GM19324 (cell line): ENCODE measurements around the gene RAB38.

Source experiments
- ATAC-seq: cut with Tn5 transposase; IDR thresholded peaks from one replicate; pipeline ENCODE4 v1.9.1; 2021; ENCODE audit warnings: mild to moderate bottlenecking, moderate library complexity; ENCODE audit not compliant: unreplicated experiment, low FRiP score

Gene RAB38

DNA sequence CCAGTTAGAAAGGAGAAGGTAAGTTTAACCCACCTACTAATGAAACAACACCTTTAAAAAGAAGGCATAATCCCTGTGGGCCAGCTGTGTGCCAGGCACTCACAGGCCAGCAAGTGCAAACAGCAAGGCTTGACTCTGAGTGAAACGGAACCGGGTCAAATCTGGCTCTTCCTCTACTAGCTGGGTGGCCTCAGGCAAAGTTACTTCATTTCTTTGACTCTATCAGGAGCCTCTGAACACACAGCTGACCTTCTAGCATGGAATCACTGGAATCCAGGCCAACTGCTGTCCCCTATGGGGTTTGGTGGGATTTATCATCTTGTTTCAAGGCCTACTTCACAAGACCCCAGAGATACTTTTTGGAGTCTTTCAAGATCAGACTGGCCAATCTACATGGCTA is 3.3 kb downstream of the RAB38 start:
- no peak for ATAC-seq

DNA sequence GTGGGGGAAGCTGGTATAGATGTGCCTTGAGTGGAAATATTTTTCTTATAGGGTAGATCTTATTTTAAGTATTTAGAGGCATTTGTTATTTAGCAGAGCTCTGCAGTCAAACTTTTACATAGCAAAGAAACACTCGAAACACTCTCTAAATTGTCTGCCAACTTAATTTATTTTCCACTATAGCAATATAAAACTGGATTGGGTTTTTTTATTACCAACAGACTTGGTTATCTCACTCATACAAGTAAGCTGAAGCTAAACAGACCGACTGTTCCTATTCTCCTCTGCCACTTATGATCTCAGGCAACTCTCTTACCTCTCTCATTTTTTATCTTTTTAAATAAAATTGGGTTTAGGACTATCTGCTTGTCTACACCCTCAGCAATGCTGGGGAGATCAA is 4.6 kb downstream of the RAB38 start:
- no peak for ATAC-seq

DNA sequence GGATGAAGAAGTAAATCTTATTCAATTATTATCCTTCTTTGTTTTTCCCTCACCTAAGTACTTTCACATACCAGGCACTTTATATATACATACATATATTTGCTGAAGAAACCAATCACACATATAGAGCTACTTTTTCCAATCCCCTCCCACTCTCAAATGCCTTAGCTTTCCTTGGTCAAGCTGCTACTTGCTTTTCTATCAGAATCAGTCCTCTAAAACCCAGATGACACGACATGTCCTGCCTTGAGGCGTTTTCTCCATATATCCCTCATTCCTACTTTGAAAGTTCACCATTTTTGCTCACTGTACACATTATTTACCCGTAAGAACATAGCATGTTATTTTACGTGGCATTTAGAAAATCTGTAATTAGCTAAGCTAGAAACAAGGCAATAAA is 5.4 kb downstream of the RAB38 start:
- no peak for ATAC-seq

DNA sequence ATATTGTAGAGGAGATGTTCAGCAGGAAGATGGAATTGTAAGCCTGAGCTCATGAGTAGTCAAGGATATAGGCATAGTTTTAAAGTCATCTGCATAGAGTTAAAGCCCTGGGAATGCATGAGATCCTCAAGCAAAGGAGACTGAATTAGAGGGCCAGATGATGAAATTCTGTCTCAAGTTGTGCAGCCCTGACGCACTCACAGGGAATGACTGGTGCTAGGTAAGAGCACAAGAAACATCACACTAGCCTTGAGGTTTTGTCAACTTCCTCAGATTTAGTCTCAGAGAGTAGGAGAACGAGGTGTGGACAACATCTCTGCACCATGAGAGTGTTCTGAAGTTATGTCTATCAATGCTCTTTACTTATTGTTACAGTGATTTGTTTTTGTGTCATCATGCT is 5.8 kb downstream of the RAB38 start:
- no peak for ATAC-seq

DNA sequence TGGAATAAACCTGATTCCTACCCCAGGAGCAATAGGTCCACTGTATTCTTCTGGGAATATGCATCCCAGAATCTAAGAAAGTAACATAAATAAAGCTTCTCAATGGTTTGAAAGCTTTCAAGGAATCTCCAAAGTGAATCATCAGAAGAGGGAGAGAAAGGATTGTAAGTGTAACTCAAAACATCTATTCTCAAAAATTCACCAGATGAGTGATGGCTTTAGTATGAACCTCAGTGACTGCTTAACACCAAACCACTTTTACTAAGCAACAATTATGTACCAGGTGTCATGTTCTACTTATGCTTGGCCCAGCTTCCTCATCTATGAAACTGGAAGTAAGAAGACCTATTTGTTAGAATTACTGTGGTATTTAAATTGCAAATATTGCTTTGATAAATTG is 7.4 kb downstream of the RAB38 start:
- ATAC-seq: no peak

DNA sequence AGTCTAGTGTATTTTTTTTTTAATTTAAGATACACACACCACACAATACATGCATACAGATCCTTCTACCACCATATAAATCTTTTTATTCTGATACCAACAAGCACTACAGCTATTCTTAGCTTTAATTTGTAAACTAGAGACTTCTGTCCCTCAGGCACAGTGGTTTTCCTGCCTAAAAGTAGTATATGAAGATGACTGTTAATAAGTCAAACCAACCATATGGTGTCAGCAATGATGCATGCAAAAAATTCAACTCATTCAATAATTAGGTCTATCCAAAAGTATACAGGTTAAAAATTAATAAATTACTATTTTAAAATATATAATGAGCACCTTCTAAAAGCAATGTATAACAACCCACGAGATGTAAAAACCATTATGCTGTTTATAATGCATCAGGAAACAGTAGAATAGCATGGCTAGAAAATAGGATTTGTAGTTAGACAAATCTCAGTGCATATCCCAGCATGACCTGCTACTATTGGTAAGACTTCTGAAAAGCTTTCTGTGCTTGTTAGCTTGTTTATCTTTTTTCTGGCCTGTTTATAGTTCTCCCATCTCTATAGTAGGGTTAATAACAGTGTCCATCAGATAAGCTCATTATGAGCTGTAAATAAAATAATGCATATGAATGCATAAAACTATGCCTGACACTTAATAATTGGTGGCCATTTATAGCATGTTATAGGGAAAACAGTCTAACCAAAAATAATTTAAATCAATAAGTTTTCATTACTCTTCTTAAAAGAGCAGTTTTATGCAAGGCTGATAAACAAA is 10.2 kb downstream of the RAB38 start:
- no peak for ATAC-seq

DNA sequence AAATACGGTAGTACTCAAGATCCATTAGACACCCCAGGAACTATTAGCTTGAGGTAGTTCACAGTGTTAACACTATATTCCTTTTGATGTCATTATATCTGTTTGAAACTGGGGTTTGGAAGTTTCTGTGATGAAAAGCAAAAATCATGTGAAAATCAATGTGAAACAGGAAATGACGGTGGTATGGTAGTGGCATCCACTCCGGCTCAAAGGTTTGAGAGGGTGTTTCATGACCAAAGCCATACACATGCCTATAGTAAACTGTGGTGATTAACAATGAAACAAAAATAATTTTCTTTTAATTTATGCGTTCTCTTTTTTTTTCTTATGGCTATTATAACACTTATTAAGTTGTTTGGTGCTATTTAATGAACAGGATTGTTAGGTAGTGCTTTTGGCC is 10.9 kb downstream of the RAB38 start:
- ATAC-seq: no peak

DNA sequence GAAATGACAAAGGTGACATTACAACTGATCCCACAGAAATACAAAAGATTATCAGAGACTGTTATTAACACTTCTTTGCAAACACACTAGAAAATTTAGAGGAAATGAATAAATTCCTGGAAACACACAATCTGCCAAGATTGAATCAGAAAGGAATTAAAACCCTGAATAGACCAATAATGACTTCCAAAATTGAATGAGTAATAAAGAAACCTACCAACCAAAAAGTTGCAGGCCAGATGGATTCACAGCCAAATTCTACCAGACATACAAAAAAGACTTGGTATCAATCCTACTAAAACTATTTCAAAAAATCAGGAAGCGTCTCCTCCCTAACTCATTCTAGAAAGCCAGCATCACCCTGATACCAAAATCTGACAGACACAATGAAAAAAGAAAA is 17.2 kb downstream of the RAB38 start:
- ATAC-seq: no peak

DNA sequence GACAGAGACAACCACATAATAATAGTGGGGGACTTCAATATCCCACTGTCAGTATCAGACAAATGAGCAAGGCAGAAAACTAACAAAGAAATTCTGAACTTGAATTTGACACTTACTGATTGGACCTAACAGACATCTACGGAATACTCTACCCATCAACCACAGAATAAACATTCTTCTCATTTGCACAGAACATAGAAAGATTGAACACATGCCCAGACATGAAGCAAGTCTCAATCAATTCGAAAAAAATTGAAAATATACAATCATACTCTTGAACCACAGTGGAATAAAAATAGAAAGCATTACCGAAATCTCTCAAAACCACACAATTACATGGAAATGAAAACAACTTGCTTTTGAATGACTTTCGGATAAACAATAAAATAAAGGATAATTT is 17.9 kb downstream of the RAB38 start:
- ATAC-seq: no peak

DNA sequence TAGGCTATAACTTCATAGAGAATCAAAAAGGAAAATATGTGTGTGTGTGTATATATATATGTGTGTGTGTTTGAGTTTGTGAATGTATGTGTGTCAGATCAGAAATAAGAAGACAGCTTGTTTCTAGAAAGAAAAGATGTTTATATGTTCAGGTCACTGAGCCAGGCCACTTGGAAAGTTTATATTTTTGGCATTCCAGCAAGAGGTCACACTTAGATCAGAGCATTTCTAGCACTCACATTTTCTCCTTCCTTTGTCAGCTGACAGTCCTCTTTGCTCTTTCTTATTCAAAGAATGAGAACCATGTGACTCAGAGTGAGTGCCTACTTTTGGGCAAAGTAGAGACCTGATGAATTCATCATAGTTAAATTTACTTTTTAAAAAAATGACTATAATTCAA is 22.9 kb downstream of the RAB38 start:
- ATAC-seq: no peak

DNA sequence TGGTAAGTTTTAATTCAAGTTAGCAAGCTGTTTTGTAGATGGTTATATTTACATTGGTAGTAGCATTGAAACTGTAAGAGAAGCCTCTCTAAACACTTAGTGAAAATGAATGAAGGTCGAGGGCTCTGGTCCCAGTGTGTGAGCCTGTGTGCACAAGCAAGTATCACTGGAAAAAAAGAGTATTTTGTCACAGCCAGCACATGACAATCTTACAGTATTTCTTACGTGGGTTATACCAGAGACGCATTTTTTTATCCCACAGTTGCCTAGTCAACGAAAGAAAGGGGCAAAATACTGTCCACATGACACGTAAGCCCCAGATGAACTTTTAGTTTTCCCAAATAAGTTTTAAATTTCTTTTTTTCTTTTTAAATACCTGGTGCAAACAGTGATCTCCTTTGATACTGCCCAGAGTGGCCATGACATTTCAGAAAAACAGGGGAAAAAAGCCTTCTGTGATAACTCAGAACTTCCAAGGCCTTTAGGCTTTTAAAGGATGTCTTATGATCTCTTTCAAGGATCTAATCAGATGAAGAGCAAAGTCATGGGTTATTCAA is 23.5 kb downstream of the RAB38 start:
- ATAC-seq: no peak

DNA sequence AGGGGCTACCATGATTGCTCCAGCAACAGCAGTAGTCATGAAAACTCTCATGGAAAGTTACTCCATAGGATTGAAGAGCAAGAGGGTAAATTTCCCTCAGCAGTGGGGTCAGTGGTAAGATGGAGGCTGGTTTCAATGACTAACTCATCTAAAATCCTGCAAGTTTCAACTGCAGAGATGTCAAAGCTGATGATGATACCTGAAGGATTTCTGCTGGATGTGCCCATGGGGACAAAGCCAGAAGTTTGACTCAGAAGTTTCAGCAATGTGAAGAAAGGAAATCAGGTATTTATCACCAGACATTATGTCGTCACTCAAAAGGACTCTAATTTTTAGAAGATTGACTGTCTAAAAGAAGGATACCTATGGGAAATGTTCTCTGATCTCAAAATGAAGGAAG is 29.1 kb downstream of the RAB38 start:
- ATAC-seq: no peak

DNA sequence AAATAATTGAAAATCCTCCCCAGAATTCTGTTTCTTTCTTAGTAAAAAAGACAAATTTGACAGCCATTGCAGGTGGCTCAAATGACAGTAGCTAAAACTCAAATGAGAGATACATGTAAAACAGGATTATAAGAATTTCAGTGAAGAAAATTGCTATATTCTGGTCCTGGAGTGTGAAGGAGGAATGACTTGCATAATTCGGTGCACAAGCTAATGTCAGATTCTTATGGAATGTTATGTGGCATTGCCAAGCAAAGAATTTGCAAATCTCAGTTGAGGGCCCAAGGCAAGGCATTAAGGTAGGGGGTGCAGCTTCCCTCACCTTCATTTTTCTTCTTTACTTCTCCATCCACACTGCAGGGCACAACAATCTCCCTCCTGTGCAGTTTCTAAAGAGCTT is 35.4 kb downstream of the RAB38 start:
- no peak for ATAC-seq

DNA sequence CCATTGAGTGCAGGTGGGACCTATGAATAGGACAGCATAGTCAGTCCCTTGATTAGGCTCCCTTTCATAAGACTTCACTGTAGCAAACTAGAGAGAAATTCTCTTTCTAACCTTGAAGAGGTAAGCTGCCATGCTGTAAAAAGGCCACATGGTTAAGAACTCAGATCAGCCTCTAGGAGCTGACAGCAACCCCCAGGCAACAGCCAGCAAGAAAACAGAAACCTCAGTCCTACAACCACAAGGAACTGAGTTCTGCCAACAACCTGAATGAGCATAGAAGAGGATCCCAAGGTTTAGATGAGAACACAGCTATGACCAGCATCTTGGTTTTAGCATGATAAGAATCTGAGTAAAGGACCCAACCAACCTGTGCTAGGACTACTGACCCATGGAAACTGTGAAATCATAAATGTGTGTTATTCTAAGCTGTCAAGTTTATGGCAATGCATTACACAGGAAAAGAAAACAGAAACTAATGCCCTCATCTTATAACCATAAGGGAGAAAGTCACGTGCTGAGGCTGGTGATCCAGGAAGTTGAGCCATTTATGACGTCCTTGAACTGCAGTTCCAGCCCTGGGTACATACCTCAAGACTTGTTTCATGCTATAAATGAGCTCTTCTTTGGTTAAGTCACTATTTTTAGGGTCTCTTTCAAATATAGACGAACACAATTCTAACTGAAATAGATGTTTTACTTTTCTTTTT is 43.3 kb downstream of the RAB38 start:
- no peak for ATAC-seq

DNA sequence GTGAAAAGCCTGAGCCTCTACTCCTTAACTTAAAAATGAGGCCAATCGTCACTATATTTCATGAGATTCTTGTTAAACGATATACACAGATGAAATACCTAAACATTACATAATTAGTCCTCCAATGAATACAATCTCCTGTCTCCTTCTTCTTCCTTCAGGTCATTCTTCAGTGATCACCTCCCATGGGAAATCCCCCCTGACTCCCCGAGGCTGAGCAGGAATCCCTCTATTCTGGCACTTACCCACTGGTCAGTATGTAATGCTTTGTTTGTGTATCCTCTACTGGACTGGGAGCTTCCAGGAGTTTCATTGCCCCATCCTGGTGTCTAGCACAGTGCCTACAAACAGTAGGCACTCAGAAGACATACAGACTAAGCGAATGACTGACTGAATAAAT is 52.3 kb downstream of the RAB38 start:
- no peak for ATAC-seq

DNA sequence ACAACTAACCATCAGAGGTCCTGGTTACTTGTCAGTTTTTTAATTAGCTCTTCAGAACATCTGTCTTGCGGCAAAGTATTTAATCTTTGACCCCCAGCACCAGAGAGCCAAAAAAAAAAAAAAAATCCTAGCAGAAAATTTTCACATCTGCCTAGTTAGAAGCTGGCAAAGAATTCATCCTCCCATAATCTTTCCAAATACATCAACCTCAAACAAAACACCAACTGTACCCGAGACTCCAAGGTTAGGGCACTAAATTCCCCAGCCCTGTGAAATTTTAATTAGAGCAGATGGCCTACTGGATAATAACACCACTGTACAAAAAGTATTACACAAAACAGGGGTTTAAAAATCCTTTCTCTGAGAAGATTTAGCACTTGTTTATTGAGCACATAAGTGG is 55.7 kb downstream of the RAB38 start:
- ATAC-seq: no peak

DNA sequence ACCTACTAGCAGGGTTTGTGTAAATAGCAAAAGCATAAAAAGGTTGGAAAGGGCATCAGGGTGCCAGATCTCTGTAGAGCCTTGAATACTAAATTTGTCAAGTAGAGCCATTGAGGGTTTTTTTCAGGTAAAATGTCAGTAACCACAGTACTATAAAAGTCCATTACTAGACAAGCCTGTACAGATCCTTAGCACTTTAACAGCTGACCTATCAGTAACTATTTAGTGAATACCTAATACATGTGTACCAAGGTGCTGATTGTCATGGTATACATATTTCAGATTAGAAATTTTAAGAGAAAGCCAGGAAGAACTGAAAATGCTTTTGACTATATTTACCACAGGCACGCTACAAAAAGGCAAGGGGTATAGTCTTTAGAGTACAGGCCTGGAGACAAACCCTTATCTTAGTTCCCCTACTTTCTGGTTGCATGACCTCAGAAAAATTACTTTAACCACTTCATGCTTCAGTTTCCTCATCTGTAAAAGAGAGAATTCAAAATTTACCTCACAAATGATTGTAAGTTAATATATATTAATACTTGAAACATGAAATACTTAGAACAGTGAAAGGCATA is 57.9 kb downstream of the RAB38 start:
- no peak for ATAC-seq

DNA sequence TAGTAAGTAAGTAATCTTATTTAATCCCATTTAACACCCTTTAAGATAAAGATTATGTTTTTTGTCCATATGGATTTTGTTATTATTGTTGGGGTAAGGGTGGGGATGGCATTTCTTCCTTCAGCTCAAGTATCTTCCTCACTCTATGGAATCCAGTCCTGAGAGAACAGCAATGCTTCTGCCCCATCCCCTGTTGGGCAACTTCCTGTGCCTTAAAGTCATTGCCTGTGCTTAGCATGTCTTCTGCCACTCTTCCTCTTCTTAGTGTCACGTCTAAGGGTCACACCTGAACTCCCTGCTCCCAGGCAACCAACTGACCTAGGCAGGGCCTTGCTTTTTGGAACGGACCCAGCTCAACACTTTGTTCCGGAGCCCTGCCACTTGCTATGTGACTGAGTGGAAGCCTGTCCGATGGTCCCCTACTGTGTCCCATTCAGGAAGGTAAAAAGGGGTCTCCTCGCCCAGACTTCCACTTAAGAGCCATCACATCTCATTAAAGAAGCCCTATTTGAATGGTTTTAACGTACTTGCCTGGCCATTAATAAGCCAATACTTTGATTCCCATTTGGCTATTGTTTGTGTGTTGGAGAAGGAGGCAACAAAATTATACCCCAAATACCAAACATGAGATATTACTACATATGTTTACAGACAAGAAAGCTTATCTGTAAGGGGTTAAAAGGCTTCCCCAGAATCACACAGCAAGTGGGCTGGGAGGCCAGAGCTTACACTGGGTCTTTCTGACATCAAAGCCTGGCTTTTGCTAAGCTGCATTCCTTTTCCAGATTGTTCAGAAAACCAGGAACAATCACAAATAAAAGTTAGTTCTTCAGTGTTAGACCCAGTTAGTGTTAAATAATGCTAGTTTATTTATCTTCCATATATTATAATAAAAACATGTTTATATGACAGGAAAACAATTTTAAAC is 59.2 kb downstream of the RAB38 start:
- ATAC-seq: no peak

DNA sequence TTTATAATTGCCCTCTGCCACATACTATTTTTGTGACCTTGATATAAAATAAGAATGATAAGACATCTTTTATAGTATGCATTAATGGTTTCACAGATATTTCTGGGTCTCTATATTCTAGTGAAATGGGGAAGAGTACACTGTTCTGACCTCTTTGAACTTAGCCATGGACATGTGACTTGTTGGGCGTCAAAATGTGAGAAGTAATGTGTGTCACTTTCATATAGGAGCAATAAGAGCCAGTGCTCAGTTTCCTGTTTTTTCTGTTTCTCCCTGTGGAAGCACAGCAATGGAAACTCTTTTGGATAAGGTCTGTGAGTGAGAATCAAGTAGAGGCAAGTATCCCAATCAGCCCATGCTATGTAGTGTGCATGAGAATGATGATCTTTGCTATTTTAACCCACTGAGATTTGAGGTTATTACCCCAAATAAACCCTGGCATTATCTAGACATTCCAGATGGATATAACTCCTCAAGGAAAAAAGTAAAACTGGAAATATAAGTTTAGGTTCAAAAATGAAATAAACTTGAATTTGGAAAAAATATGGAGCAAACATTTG is 60.7 kb downstream of the RAB38 start:
- no peak for ATAC-seq

DNA sequence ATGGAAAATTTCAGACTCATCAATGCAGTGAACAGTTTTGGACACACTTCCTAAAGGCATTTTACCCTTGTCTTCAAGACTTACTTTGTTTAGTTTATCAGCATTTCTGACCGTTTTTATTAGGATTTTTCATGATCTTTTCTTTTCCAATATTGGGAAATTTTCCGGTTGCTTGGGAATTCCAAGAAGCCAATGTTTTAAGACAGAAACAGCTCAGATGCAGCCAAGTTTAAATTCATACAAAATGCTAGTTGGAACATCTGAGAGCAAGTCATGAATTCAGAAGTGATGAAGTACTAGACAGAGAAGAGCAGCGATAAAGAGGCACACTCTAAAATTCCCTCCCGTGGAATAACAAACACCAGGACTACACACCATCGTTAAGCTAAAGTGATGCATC is 68.6 kb downstream of the RAB38 start:
- no peak for ATAC-seq
